ENCODE data around the gene TMEM72. TPM values are rescaled to one million over a fixed set of nuclear protein-coding genes. Genes with fewer than 3 reads are reported as not detected.

Gene TMEM72
- total RNA-seq, 2 donors from 2014 or later: 0.15 TPM; not detected in 1

GRCh38 chr10:44977287-44978212 lies 66.4 kb downstream of the TMEM72 start:
- Histone ChIP-seq H3K27me3 (no peaks in the 10 kb centered on the region), H3K4me3 (peak overlapping the region; percentile 60 to 65), H3K36me3 (peaks cover 28% of the 10 kb centered on the region), H3K4me1 (peaks cover 0 to 100% of the 10 kb centered on the region in 2 donors), H3K27ac (peak overlapping the region; percentile 91 to 96), H3K9me3 (no peaks in the 10 kb centered on the region)
- DNase-seq (ENCODE audit: low spot score): no peak
- TF ChIP-seq, protein P1, sequence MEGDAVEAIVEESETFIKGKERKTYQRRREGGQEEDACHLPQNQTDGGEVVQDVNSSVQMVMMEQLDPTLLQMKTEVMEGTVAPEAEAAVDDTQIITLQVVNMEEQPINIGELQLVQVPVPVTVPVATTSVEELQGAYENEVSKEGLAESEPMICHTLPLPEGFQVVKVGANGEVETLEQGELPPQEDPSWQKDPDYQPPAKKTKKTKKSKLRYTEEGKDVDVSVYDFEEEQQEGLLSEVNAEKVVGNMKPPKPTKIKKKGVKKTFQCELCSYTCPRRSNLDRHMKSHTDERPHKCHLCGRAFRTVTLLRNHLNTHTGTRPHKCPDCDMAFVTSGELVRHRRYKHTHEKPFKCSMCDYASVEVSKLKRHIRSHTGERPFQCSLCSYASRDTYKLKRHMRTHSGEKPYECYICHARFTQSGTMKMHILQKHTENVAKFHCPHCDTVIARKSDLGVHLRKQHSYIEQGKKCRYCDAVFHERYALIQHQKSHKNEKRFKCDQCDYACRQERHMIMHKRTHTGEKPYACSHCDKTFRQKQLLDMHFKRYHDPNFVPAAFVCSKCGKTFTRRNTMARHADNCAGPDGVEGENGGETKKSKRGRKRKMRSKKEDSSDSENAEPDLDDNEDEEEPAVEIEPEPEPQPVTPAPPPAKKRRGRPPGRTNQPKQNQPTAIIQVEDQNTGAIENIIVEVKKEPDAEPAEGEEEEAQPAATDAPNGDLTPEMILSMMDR (IDR thresholded peaks at IDR 0.05): no peak

DNA sequence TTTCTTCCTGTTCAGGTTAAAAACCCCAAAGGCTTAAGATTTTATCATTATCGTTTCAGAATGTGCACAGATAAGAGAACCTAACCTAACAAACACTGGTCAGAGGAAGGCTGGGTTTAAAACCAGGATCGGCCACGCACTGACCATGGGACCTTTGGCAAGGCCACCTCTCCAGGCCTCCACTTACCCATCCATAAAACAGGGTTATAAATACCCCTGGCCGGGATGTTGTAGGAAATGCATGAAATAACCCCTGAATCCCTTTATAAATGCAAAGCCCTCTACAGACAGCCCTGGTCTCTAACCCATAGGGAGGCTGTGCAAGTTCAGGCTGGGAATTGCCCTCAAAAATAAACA lies 67.1 kb downstream of the TMEM72 start:
- no peaks in the 10 kb centered on the region for H3K27me3 ChIP-seq
- H3K4me3 ChIP-seq: peak overlapping the region; percentile 60 to 65
- peak overlapping the region; percentile 91 to 96 for H3K27ac ChIP-seq
- peaks cover 0 to 100% of the 10 kb centered on the region in 2 donors for H3K4me1 ChIP-seq
- TF ChIP-seq, protein P1 (IDR thresholded peaks at IDR 0.05): no peak
- no peak for DNase-seq (ENCODE audit: low spot score)
- no peaks in the 10 kb centered on the region for H3K9me3 ChIP-seq
- peaks cover 35% of the 10 kb centered on the region for H3K36me3 ChIP-seq

- no peaks in the 10 kb centered on the region for H3K27me3 ChIP-seq
- H3K9me3 ChIP-seq: no peaks in the 10 kb centered on the region
- peak; percentile 96 for DNase-seq (ENCODE audit: low spot score)
- peak within 1 kb of the TSS; percentile 91 to 96 for H3K27ac ChIP-seq
- peak within 1 kb of the TSS; percentile 60 to 65 for H3K4me3 ChIP-seq
- TF ChIP-seq, protein P1 (IDR thresholded peaks at IDR 0.05): peak in 1 of 2 donors; percentile 22
- H3K36me3 ChIP-seq: peaks cover 40% of the 10 kb centered on the region
- H3K4me1 ChIP-seq: peaks cover 0 to 100% of the 10 kb centered on the region in 2 donors
Measured at GRCh38 chr10:44978570-44979280, 67.6 kb downstream of the TMEM72 start, which contains the start of gene DEPP1. DEPP1 (minus strand) TSS chr10:44978809; CDS start chr10:44978030, 779 bp downstream.

DNA sequence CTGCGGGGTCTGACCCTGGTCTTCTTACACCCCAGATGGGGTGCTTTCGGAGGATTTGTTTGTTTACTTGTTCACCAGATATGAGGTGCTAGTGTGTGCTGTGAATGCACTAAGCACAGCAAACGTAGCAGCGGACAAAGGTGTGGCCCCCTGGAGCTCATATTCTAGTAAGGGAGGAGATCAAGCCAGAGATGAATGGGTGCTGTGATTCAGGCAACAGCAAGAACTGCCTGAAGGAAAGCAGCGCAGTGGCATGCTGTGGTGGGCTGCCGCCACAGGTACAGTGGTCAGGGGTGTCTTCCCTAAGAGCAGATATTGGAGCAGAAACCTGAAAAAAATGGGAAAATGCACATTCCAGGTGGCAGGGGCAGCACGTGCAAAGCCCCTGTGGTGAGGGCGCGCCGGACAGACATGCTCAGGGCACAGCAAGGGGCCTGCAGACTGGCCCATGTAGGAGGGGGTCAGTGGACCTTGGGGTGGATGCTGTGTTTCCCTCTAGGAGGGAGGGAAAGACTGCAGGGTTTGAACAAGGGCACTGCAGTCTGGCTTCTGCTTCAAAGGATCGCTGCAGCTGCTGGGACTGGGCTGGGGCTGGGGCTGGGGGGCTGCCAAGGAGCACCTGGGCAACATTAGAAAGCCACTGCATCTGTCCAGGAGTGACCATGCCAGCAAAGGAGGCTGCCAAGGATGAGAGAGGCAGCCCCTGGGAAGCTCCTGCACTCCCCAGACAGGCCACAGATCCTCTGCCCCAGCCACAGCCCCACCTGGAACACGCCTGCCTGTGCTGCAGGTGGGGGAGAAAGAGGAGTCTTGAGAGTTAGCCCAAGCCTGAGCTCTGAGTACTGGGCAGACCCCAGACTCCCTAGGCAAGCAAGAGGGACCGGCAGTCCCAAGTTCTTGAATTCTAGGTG lies 68.4 kb downstream of the TMEM72 start:
- Histone ChIP-seq H3K36me3 (peaks cover 48% of the 10 kb centered on the region), H3K27me3 (no peaks in the 10 kb centered on the region), H3K4me3 (no peak overlapping the region), H3K27ac (peak overlapping the region; percentile 91 to 96), H3K4me1 (peaks cover 0 to 100% of the 10 kb centered on the region in 2 donors), H3K9me3 (no peaks in the 10 kb centered on the region)
- TF ChIP-seq, protein P1 (IDR thresholded peaks at IDR 0.05): no peak
- DNase-seq (ENCODE audit: low spot score): no peak
